NCI-H2227 (cell line): ENCODE measurements around the gene POLR2J2.
"Not testable (repeated sequence)": the region's sequence is repeated elsewhere in the genome, so short reads cannot be mapped to it uniquely, and the experiment has no call there.

ENCODE experiments used
- DNase-seq: peaks from one replicate; lab custom pipeline; 2025; ENCODE audit not compliant: unreplicated experiment; lab: John Stamatoyannopoulos, UW

POLR2J2 gene

GRCh38 chr7:102671166-102671955 lies at the start of gene POLR2J2:
Gene POLR2J2, minus strand, starts transcription at chr7:102671663. Its CDS starts 62 bp downstream, at chr7:102671601.
- not testable (repeated sequence) for DNase-seq

GRCh38 chr7:102718491-102718890 lies 47.0 kb upstream of the POLR2J2 start:
- not testable (repeated sequence) for DNase-seq

- not testable (repeated sequence) for DNase-seq
Measured at GRCh38 chr7:102715718-102716117, 44.3 kb upstream of the POLR2J2 start.

GRCh38 chr7:102714774-102715522 lies 43.5 kb upstream of the POLR2J2 start:
- DNase-seq, result not testable (repeated sequence)

- not testable (repeated sequence) for DNase-seq
Measured at GRCh38 chr7:102713691-102714080, 42.2 kb upstream of the POLR2J2 start.

GRCh38 chr7:102713011-102713690 lies 41.7 kb upstream of the POLR2J2 start:
- not testable (repeated sequence) for DNase-seq

- not testable (repeated sequence) for DNase-seq
Measured at GRCh38 chr7:102698962-102699750, 27.7 kb upstream of the POLR2J2 start.

- DNase-seq, result peak; percentile 8
Measured at GRCh38 chr7:102697642-102698512, 26.4 kb upstream of the POLR2J2 start.

GRCh38 chr7:102696009-102696408 lies 24.5 kb upstream of the POLR2J2 start:
- not testable (repeated sequence) for DNase-seq

GRCh38 chr7:102695033-102695552 lies 23.6 kb upstream of the POLR2J2 start:
- DNase-seq, result not testable (repeated sequence)

GRCh38 chr7:102694008-102694407 lies 22.5 kb upstream of the POLR2J2 start:
- DNase-seq, result not testable (repeated sequence)

GRCh38 chr7:102690602-102691001 lies 19.1 kb upstream of the POLR2J2 start:
- DNase-seq, result not testable (repeated sequence)

GRCh38 chr7:102689436-102690282 lies 18.2 kb upstream of the POLR2J2 start:
- DNase-seq, result not testable (repeated sequence)

GRCh38 chr7:102688299-102689036 lies 17.0 kb upstream of the POLR2J2 start:
- DNase-seq, result not testable (repeated sequence)

- not testable (repeated sequence) for DNase-seq
Measured at GRCh38 chr7:102682560-102682959, 11.1 kb upstream of the POLR2J2 start.

GRCh38 chr7:102680780-102681179 lies 9.3 kb upstream of the POLR2J2 start:
- not testable (repeated sequence) for DNase-seq

GRCh38 chr7:102675545-102675944 lies 4.1 kb upstream of the POLR2J2 start:
- DNase-seq, result not testable (repeated sequence)
